GM20000 (cell line): ENCODE data around the gene KIAA1671.

Source experiments
- DNase-seq: peaks from one replicate; pipeline ENCODE4 v3.0.0; 2012; ENCODE audit warnings: low spot score
- TF ChIP-seq, protein P1 (sequence below): IDR thresholded peaks from 2 replicates; pipeline ENCODE4 v1.5.1; 2012; ENCODE audit warnings: mild to moderate bottlenecking, control low read depth; ENCODE audit errors: extremely low read depth, missing control alignments

The KIAA1671 gene

DNA sequence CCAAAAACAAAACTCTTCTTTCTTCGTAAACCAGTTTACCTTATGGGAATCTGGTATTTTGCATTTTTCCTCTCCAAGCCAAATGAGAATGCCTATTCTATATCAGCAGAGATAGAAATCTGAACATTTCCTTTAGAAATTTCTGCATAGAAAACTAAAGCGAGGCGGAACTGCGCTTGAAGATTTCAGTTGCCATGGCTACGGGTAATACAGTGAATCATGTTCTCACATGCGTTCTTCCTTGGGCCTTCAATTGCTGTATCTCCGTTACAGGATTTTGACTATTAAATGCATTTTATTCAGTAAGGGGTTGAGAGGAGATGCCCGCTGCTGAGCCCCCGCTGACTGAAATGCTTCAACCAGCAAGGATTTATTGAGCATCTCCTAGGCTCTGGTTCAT lies 138.9 kb downstream of the KIAA1671 start:
- no peak for DNase-seq
- TF ChIP-seq, protein P1, sequence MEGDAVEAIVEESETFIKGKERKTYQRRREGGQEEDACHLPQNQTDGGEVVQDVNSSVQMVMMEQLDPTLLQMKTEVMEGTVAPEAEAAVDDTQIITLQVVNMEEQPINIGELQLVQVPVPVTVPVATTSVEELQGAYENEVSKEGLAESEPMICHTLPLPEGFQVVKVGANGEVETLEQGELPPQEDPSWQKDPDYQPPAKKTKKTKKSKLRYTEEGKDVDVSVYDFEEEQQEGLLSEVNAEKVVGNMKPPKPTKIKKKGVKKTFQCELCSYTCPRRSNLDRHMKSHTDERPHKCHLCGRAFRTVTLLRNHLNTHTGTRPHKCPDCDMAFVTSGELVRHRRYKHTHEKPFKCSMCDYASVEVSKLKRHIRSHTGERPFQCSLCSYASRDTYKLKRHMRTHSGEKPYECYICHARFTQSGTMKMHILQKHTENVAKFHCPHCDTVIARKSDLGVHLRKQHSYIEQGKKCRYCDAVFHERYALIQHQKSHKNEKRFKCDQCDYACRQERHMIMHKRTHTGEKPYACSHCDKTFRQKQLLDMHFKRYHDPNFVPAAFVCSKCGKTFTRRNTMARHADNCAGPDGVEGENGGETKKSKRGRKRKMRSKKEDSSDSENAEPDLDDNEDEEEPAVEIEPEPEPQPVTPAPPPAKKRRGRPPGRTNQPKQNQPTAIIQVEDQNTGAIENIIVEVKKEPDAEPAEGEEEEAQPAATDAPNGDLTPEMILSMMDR: no peak

GRCh38 chr22:25092119-25092518 lies 139.6 kb downstream of the KIAA1671 start:
- TF ChIP-seq, protein P1: no peak

DNA sequence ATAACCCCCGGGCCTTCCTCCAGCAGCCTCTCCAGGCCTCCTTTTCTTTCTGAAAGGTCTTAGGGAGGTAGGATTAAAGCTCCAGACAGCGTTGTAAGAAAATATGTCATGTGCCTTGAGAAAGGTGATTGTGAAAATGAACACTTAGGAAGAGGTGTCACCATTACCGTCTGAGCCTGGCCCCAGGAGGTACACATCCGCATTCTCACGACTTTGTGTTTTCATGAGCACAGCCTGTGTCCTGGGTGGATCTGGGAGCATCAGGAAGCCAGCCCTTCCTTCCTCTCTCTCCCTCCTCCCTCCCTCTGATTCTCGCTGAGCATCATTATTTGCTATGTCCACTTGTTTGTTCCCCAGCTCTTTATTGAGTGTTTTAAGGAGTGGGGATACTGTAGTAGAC lies 142.1 kb downstream of the KIAA1671 start:
- TF ChIP-seq, protein P1: no peak
- no peak for DNase-seq

More at GRCh38 chr22:25092119-25092518, 139.6 kb downstream of the KIAA1671 start:
- DNase-seq: no peak

DNA sequence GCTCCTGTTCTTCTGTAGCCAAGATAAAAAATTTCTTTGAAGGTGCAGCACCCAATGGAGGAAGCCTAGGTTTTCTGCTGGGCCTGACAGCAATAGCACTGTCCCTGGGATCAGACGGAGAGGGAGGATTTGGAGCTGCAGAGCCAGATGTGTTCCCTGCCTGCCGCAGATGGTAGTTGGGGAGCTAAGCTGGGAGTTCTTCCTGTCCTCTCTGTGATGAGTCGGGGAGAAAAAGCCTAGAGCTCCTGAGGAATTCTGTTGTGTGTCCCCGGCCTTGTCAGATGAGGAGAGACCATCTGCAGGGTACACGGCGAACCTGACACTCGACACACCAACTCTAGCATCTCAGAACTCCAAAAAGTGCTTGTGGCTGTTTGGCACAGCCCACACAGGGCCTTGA lies 143.4 kb downstream of the KIAA1671 start:
- DNase-seq: no peak
- TF ChIP-seq, protein P1: no peak

- no peak for DNase-seq
- TF ChIP-seq, protein P1: no peak
Measured at GRCh38 chr22:25096638-25097405, 144.3 kb downstream of the KIAA1671 start.

GRCh38 chr22:25098445-25099081 lies 146.0 kb downstream of the KIAA1671 start:
- TF ChIP-seq, protein P1: no peak
- DNase-seq: no peak

- DNase-seq: no peak
- TF ChIP-seq, protein P1: no peak
Measured at GRCh38 chr22:25099202-25099601, 146.7 kb downstream of the KIAA1671 start.
